Measurements from ENCODE around the gene RMND1.
A peak's percentile ranks its signal among the peaks of the same experiment; 100 is the strongest.
"Not testable (repeated sequence)": the region's sequence is repeated elsewhere in the genome, so short reads cannot be mapped to it uniquely, and the experiment has no call there.

Gene RMND1

GRCh38 chr6:151475653-151476523 is 24.0 kb upstream of the RMND1 start:
- H3K36me3 ChIP-seq (replicated peaks in 1 of 2; ENCODE audit: control insufficient read depth in 2 of 2, insufficient read depth in 2 of 2, low read length in 2 of 2) = no peaks in the 10 kb centered on the region
- no peak overlapping the region for H2BK15ac ChIP-seq (ENCODE audit: low read length)
- WGBS, 2 donors (ENCODE audit: extremely low coverage in 2 of 2, insufficient read length in 2 of 2, insufficient replicate concordance in 1 of 2) = no CpG with 5 or more reads among the region's 16 CpGs
- H2BK5ac ChIP-seq (ENCODE audit: low read length) = no peak overlapping the region
- peak overlapping the region; percentile 32 for H2AFZ ChIP-seq (ENCODE audit: low read length)
- H2BK120ac ChIP-seq (ENCODE audit: low read depth, low read length) = no peak overlapping the region
- no peak for DNase-seq (ENCODE audit: low spot score)
- H4K91ac ChIP-seq (ENCODE audit: low read depth, low read length, poor library complexity) = no peak overlapping the region
- no peak overlapping the region for H2BK12ac ChIP-seq (ENCODE audit: low read length)
- no peak overlapping the region for H3K27ac ChIP-seq (replicated peaks; ENCODE audit: low read length)
- no peaks in the 10 kb centered on the region for H3K9me3 ChIP-seq (replicated peaks in 1 of 2; ENCODE audit: control insufficient read depth in 2 of 2, insufficient read depth in 1 of 2, low read depth in 1 of 2, low read length in 2 of 2)
- H3K14ac ChIP-seq (ENCODE audit: low read length) = no peak overlapping the region
- no peak overlapping the region for H3K23ac ChIP-seq (ENCODE audit: low read depth, low read length, poor library complexity)
- H3K4me3 ChIP-seq (ENCODE audit: low read length in 2 of 2) = no peak overlapping the region
- H3K4me1 ChIP-seq (ENCODE audit: control insufficient read depth in 2 of 2, insufficient read depth in 1 of 2, low read depth in 1 of 2, low read length in 2 of 2) = no peaks in the 10 kb centered on the region
- H3K4me2 ChIP-seq (ENCODE audit: insufficient read depth, low read length, poor library complexity, severe bottlenecking) = no peak overlapping the region
- H3K4ac ChIP-seq (ENCODE audit: low read length) = no peak overlapping the region
- no peak overlapping the region for H4K8ac ChIP-seq (ENCODE audit: low read depth, low read length)
- H3K27me3 ChIP-seq (ENCODE audit: control insufficient read depth in 3 of 3, insufficient read depth in 3 of 3, low read depth in 1 of 3, low read length in 3 of 3) = no peaks in the 10 kb centered on the region
- H3K9ac ChIP-seq (ENCODE audit: low read depth, low read length, poor library complexity) = no peak overlapping the region
- no peak overlapping the region for H2AK5ac ChIP-seq (ENCODE audit: low read depth, low read length)
- H3K79me1 ChIP-seq (ENCODE audit: low read depth, low read length) = no peaks in the 10 kb centered on the region
- H3K18ac ChIP-seq (ENCODE audit: low read length) = no peak overlapping the region

GRCh38 chr6:151464702-151465101 is 12.8 kb upstream of the RMND1 start:
- H3K4me2 ChIP-seq (ENCODE audit: insufficient read depth, low read length, poor library complexity, severe bottlenecking) = no peak overlapping the region
- no peak overlapping the region for H2BK12ac ChIP-seq (ENCODE audit: low read length)
- H3K14ac ChIP-seq (ENCODE audit: low read length) = no peak overlapping the region
- no peaks in the 10 kb centered on the region for H3K9me3 ChIP-seq (replicated peaks in 1 of 2; ENCODE audit: control insufficient read depth in 2 of 2, insufficient read depth in 1 of 2, low read depth in 1 of 2, low read length in 2 of 2)
- H3K36me3 ChIP-seq (replicated peaks in 1 of 2; ENCODE audit: control insufficient read depth in 2 of 2, insufficient read depth in 2 of 2, low read length in 2 of 2) = peaks cover 14 to 88% of the 10 kb centered on the region in 2 donors
- H3K4ac ChIP-seq (ENCODE audit: low read length) = no peak overlapping the region
- DNase-seq (ENCODE audit: low spot score) = no peak
- no peak overlapping the region for H2BK120ac ChIP-seq (ENCODE audit: low read depth, low read length)
- no peak overlapping the region for H2BK15ac ChIP-seq (ENCODE audit: low read length)
- H3K27me3 ChIP-seq (ENCODE audit: control insufficient read depth in 3 of 3, insufficient read depth in 3 of 3, low read depth in 1 of 3, low read length in 3 of 3) = no peaks in the 10 kb centered on the region
- H3K27ac ChIP-seq (replicated peaks; ENCODE audit: low read length) = no peak overlapping the region
- H4K8ac ChIP-seq (ENCODE audit: low read depth, low read length) = no peak overlapping the region
- H3K9ac ChIP-seq (ENCODE audit: low read depth, low read length, poor library complexity) = no peak overlapping the region
- H2AK5ac ChIP-seq (ENCODE audit: low read depth, low read length) = no peak overlapping the region
- no peak overlapping the region for H2AFZ ChIP-seq (ENCODE audit: low read length)
- H4K91ac ChIP-seq (ENCODE audit: low read depth, low read length, poor library complexity) = no peak overlapping the region
- no peak overlapping the region for H2BK5ac ChIP-seq (ENCODE audit: low read length)
- no peak overlapping the region for H3K23ac ChIP-seq (ENCODE audit: low read depth, low read length, poor library complexity)
- no peaks in the 10 kb centered on the region for H3K4me1 ChIP-seq (ENCODE audit: control insufficient read depth in 2 of 2, insufficient read depth in 1 of 2, low read depth in 1 of 2, low read length in 2 of 2)
- H3K18ac ChIP-seq (ENCODE audit: low read length) = no peak overlapping the region
- H3K79me1 ChIP-seq (ENCODE audit: low read depth, low read length) = no peaks in the 10 kb centered on the region
- no peak overlapping the region for H3K4me3 ChIP-seq (ENCODE audit: low read length in 2 of 2)

GRCh38 chr6:151461673-151462072 is 9.7 kb upstream of the RMND1 start:
- no peak overlapping the region for H4K91ac ChIP-seq (ENCODE audit: low read depth, low read length, poor library complexity)
- H2BK12ac ChIP-seq (ENCODE audit: low read length) = no peak overlapping the region
- H3K9ac ChIP-seq (ENCODE audit: low read depth, low read length, poor library complexity) = no peak overlapping the region
- H3K4me1 ChIP-seq (ENCODE audit: control insufficient read depth in 2 of 2, insufficient read depth in 1 of 2, low read depth in 1 of 2, low read length in 2 of 2) = peaks cover 0 to 4% of the 10 kb centered on the region in 2 donors
- H3K27me3 ChIP-seq (ENCODE audit: control insufficient read depth in 3 of 3, insufficient read depth in 3 of 3, low read depth in 1 of 3, low read length in 3 of 3) = no peaks in the 10 kb centered on the region
- H3K14ac ChIP-seq (ENCODE audit: low read length) = no peak overlapping the region
- no peak for DNase-seq (ENCODE audit: low spot score)
- H3K27ac ChIP-seq (replicated peaks; ENCODE audit: low read length) = no peak overlapping the region
- H2BK5ac ChIP-seq (ENCODE audit: low read length) = no peak overlapping the region
- H3K23ac ChIP-seq (ENCODE audit: low read depth, low read length, poor library complexity) = no peak overlapping the region
- H3K79me1 ChIP-seq (ENCODE audit: low read depth, low read length) = peaks cover 2% of the 10 kb centered on the region
- no peaks in the 10 kb centered on the region for H3K9me3 ChIP-seq (replicated peaks in 1 of 2; ENCODE audit: control insufficient read depth in 2 of 2, insufficient read depth in 1 of 2, low read depth in 1 of 2, low read length in 2 of 2)
- no peak overlapping the region for H3K4ac ChIP-seq (ENCODE audit: low read length)
- H2AK5ac ChIP-seq (ENCODE audit: low read depth, low read length) = no peak overlapping the region
- no peak overlapping the region for H3K18ac ChIP-seq (ENCODE audit: low read length)
- H2AFZ ChIP-seq (ENCODE audit: low read length) = no peak overlapping the region
- H2BK15ac ChIP-seq (ENCODE audit: low read length) = no peak overlapping the region
- no peak overlapping the region for H4K8ac ChIP-seq (ENCODE audit: low read depth, low read length)
- H3K4me2 ChIP-seq (ENCODE audit: insufficient read depth, low read length, poor library complexity, severe bottlenecking) = no peak overlapping the region
- H3K4me3 ChIP-seq (ENCODE audit: low read length in 2 of 2) = no peak overlapping the region
- no peak overlapping the region for H2BK120ac ChIP-seq (ENCODE audit: low read depth, low read length)
- no CpG with 5 or more reads among the region's 4 CpGs for WGBS, 2 donors (ENCODE audit: extremely low coverage in 2 of 2, insufficient read length in 2 of 2, insufficient replicate concordance in 1 of 2)
- peaks cover 17 to 95% of the 10 kb centered on the region in 2 donors for H3K36me3 ChIP-seq (replicated peaks in 1 of 2; ENCODE audit: control insufficient read depth in 2 of 2, insufficient read depth in 2 of 2, low read length in 2 of 2)

GRCh38 chr6:151455751-151456398 is 3.9 kb upstream of the RMND1 start:
- not testable (repeated sequence) for DNase-seq (ENCODE audit: low spot score); H4K91ac ChIP-seq (ENCODE audit: low read depth, low read length, poor library complexity); H4K8ac ChIP-seq (ENCODE audit: low read depth, low read length); H2AFZ ChIP-seq (ENCODE audit: low read length); H3K79me1 ChIP-seq (ENCODE audit: low read depth, low read length); H2AK5ac ChIP-seq (ENCODE audit: low read depth, low read length); H3K9me3 ChIP-seq (replicated peaks in 1 of 2; ENCODE audit: control insufficient read depth in 2 of 2, insufficient read depth in 1 of 2, low read depth in 1 of 2, low read length in 2 of 2); H3K4me2 ChIP-seq (ENCODE audit: insufficient read depth, low read length, poor library complexity, severe bottlenecking); H3K4me1 ChIP-seq (ENCODE audit: control insufficient read depth in 2 of 2, insufficient read depth in 1 of 2, low read depth in 1 of 2, low read length in 2 of 2); H3K4me3 ChIP-seq (ENCODE audit: low read length in 2 of 2); H2BK120ac ChIP-seq (ENCODE audit: low read depth, low read length); H2BK12ac ChIP-seq (ENCODE audit: low read length); H2BK5ac ChIP-seq (ENCODE audit: low read length); H3K27me3 ChIP-seq (ENCODE audit: control insufficient read depth in 3 of 3, insufficient read depth in 3 of 3, low read depth in 1 of 3, low read length in 3 of 3); H2BK15ac ChIP-seq (ENCODE audit: low read length); H3K14ac ChIP-seq (ENCODE audit: low read length); H3K4ac ChIP-seq (ENCODE audit: low read length); H3K23ac ChIP-seq (ENCODE audit: low read depth, low read length, poor library complexity); H3K18ac ChIP-seq (ENCODE audit: low read length); H3K9ac ChIP-seq (ENCODE audit: low read depth, low read length, poor library complexity)
- Histone ChIP-seq H3K36me3 (replicated peaks in 1 of 2; ENCODE audit: control insufficient read depth in 2 of 2, insufficient read depth in 2 of 2, low read length in 2 of 2) (peaks cover 8 to 48% of the 10 kb centered on the region in 2 donors), H3K27ac (replicated peaks; ENCODE audit: low read length) (peak overlapping the region; percentile 46)
- no CpG with 5 or more reads among the region's 10 CpGs for WGBS, 2 donors (ENCODE audit: extremely low coverage in 2 of 2, insufficient read length in 2 of 2, insufficient replicate concordance in 1 of 2)
